ENCODE results near the gene SH2D7. TPM values are rescaled to one million over a fixed set of nuclear protein-coding genes. Genes with fewer than 3 reads are reported as not detected.

SH2D7 gene
- total and polyA plus RNA-seq, 3 donors from 2014 or later: 1.5 to 5.0 (median 2.2) TPM

DNA sequence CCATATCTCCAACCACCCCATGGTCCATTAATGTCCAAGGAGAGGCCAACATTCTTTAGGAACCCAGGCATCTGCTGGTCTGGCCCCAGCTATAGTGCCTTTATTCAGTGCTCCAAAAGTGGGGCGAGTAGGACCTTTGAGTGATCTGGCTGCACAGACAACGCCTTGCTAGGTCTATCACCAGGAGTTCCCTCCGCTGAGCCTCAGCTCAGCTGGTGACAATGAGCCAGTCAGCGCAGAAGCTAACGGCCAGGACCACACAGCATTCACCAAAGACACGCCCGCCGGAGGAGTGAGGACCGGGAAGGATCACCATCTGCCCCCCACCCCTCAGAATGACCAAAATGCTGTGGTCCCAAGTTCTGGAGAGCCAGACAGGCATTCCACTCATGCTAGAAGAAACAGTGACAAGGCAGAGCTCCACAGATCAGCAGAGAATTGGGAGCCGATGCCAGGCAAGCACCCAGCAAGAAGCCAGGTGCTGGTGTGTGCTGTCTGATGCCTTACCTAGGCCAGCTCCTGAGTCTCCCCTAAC, 33.9 kb upstream of the SH2D7 start:
- 82 to 84% methylated on average over 10 of the region's 10 CpGs for WGBS, 2 donors
- H3K4me1 ChIP-seq: peaks cover 63% of the 10 kb centered on the region
- no peaks in the 10 kb centered on the region for H3K27me3 ChIP-seq
- DNase-seq: no peak
- H3K36me3 ChIP-seq (ENCODE audit: low read depth, missing control alignments): no peaks in the 10 kb centered on the region
- intact Hi-C loops (cut with DNase I; ENCODE audit: low total_unique reads): no loop called here
- H3K4me3 ChIP-seq: no peak overlapping the region
- no peaks in the 10 kb centered on the region for H3K9me3 ChIP-seq
- peak overlapping the region in 1 of 2 donors; percentile 3 for H3K27ac ChIP-seq
- TF ChIP-seq POLR2A (IDR thresholded peaks at IDR 0.05): no peak
- no peak for TF ChIP-seq CTCF (IDR thresholded peaks at IDR 0.05)

DNA sequence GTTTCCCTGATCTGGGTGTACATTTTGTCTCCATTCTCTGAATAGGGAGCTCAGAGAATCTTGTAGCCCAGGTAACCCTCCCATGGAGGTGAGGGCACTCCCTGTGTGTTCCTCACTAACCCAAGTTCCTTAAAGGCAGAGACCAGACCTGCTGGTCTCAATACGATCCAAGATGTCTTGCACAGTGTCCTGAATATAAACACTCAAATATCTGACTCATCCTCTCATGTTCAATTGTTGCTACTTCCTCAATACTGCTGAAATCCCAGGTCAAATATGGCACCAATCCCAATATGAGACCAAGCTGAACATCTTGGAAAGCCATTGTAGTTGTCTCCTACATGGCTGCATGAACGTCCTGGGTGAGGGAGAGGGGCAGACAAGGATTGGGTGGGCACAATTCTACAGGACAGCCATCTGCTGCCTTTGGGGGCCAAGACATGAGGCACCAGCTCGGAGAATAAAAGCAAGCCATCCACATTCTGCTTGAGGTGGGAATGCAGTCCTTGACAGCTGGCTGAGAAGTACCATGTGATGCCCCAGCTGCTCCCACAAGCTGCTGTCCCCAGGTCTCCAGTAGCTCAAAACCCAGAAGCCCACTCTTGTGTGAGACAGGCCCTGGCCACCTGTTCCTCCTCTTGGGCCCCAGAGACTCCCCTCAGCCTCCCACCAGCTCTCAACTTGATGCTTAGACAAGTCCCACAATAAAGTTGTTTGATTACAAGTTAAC, 33.1 kb upstream of the SH2D7 start:
- TF ChIP-seq POLR2A (IDR thresholded peaks at IDR 0.05) (no peak), CTCF (IDR thresholded peaks at IDR 0.05) (no peak)
- Histone ChIP-seq H3K4me3 (no peak overlapping the region), H3K27ac (peak overlapping the region; percentile 1 to 3), H3K9me3 (no peaks in the 10 kb centered on the region), H3K4me1 (peaks cover 70% of the 10 kb centered on the region), H3K27me3 (no peaks in the 10 kb centered on the region), H3K36me3 (ENCODE audit: low read depth, missing control alignments) (no peaks in the 10 kb centered on the region)
- WGBS, 2 donors: 78% methylated on average over 1 to 3 of the region's 3 CpGs
- intact Hi-C loops (cut with DNase I; ENCODE audit: low total_unique reads): no loop called here
- no peak for DNase-seq

DNA sequence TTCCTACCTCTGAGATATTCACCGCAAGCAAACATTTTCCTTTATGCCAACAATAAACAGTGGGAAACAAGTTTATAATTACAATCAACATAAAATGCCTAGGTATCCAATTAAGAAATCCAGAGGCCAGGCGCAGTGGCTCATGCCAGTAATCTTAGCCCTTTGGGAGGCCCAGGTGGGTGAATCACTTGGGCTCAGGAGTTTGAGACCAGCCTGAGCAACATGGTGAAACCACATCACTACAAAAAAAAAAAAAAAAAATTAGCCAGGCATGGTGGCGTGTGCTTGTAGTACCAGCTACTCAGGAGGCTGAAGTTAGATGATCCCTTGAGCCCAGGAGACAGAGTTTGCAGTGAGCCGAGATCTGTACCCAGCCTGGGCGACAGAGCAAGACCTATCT, 32.1 kb upstream of the SH2D7 start:
- intact Hi-C loops (cut with DNase I; ENCODE audit: low total_unique reads): loop anchor here (10.0 kb wide), 1 partner anchor 55 kb away; no protein-coding TSS in a partner anchor

GRCh38 chr15:78061963-78062427, 30.4 kb upstream of the SH2D7 start:
- Histone ChIP-seq H3K4me3 (no peak overlapping the region), H3K27me3 (no peaks in the 10 kb centered on the region), H3K27ac (peak overlapping the region; percentile 31), H3K9me3 (no peaks in the 10 kb centered on the region), H3K36me3 (ENCODE audit: low read depth, missing control alignments) (no peaks in the 10 kb centered on the region), H3K4me1 (peaks cover 79% of the 10 kb centered on the region)
- TF ChIP-seq POLR2A (IDR thresholded peaks at IDR 0.05) (no peak), CTCF (IDR thresholded peaks at IDR 0.05) (no peak)
- 10 to 34% methylated on average over 6 of the region's 6 CpGs for WGBS, 2 donors
- peak; percentile 51 for DNase-seq
- intact Hi-C loops (cut with DNase I; ENCODE audit: low total_unique reads): loop anchor here (10.0 kb wide), 1 partner anchor 57 kb away; no protein-coding TSS in a partner anchor

More for the DNA sequence above, 32.1 kb upstream of the SH2D7 start:
- TF ChIP-seq POLR2A (IDR thresholded peaks at IDR 0.05): no peak
- no peak for TF ChIP-seq CTCF (IDR thresholded peaks at IDR 0.05)
- Histone ChIP-seq H3K4me3 (no peak overlapping the region), H3K36me3 (ENCODE audit: low read depth, missing control alignments) (no peaks in the 10 kb centered on the region), H3K9me3 (no peaks in the 10 kb centered on the region), H3K27ac (peak overlapping the region; percentile 1 to 3), H3K4me1 (peaks cover 75% of the 10 kb centered on the region), H3K27me3 (no peaks in the 10 kb centered on the region)
- DNase-seq: no peak
- WGBS, 2 donors: 86 to 88% methylated on average over 5 of the region's 5 CpGs
